Caco-2 (cell line): ENCODE results near the gene NPAS3. TPM values are rescaled to one million over a fixed set of nuclear protein-coding genes. Genes with fewer than 3 reads are reported as not detected.

Source experiments
- BruUV-seq: library from RNA; stranded (reverse); fragments of 400-500 nt; replicated peaks from 2 replicates; lab custom pipeline; 2021; lab: Mats Ljungman, UMichigan
- CTCF ChIA-PET: fragments of 300-600 bp; sonication (Branson Sonifier 250); formaldehyde crosslinking; loops from one replicate; lab custom pipeline; 2022; ENCODE audit warnings: antibody characterized with exemption; lab: Charles Lee
- POLR2A ChIA-PET: fragments of 300-600 bp; sonication (Branson Sonifier 250); formaldehyde crosslinking; loops from one replicate; lab custom pipeline; 2022; ENCODE audit warnings: antibody characterized with exemption; lab: Charles Lee
- DNase-seq, 2 experiments: peaks; one replicate each; pipeline versions ENCODE4 v3.0.0 to v3.0.0-alpha.2; 2020 to 2022
- H3K27me3 ChIP-seq: replicated peaks from 2 replicates; pipeline ENCODE4 v1.6.0; 2011; ENCODE audit warnings: low read length; ENCODE audit not compliant: control insufficient read depth, insufficient read depth
- H3K36me3 ChIP-seq: 2 replicates; pipeline ENCODE4 v1.5.1; 2011; ENCODE audit warnings: low read length; ENCODE audit not compliant: control insufficient read depth, insufficient read depth
- H3K4me1 ChIP-seq: fragments of 250-450 bp; sonication (Bioruptor Pico); 2 replicates; pipeline ENCODE4 v1.5.1; 2020; ENCODE audit warnings: mild to moderate bottlenecking
- H3K4me3 ChIP-seq: 2 replicates; pipeline ENCODE4 v1.5.1; 2011; ENCODE audit warnings: low read depth, mild to moderate bottlenecking, control low read depth, low read length
- H3K9me3 ChIP-seq: fragments of 250-450 bp; sonication (Bioruptor Pico); 2 replicates; pipeline ENCODE4 v1.5.1; 2020; ENCODE audit warnings: mild to moderate bottlenecking, moderate library complexity
- H3K27ac Mint-ChIP-seq: one replicate; pipeline ENCODE4 v1.8.0; 2022; ENCODE audit warnings: mixed read lengths; ENCODE audit not compliant: unreplicated experiment
- H3K27me3 Mint-ChIP-seq: one replicate; pipeline ENCODE4 v1.8.0; 2022; ENCODE audit warnings: mixed read lengths; ENCODE audit not compliant: insufficient read depth, unreplicated experiment
- H3K36me3 Mint-ChIP-seq: one replicate; pipeline ENCODE4 v1.8.0; 2022; ENCODE audit warnings: mild to moderate bottlenecking, mixed read lengths; ENCODE audit not compliant: insufficient read depth, unreplicated experiment
- H3K4me1 Mint-ChIP-seq: one replicate; pipeline ENCODE4 v1.8.0; 2022; ENCODE audit warnings: low read depth, mixed read lengths; ENCODE audit not compliant: unreplicated experiment
- H3K4me3 Mint-ChIP-seq: one replicate; pipeline ENCODE4 v1.8.0; 2022; ENCODE audit warnings: mild to moderate bottlenecking, moderate library complexity, mixed read lengths; ENCODE audit not compliant: unreplicated experiment
- H3K9me3 Mint-ChIP-seq: one replicate; pipeline ENCODE4 v1.8.0; 2022; ENCODE audit warnings: mixed read lengths; ENCODE audit not compliant: unreplicated experiment
- intact Hi-C: fragments of 100-400 bp; cut with micrococcal nuclease; formaldehyde crosslinking; loops from one replicate; pipeline ENCODE4 v1.10.0; 2022; ENCODE audit not compliant: unreplicated experiment
- total RNA-seq: library from RNA; stranded (reverse); gene quantifications from 2 replicates; pipeline ENCODE4 v1.2.3, GENCODE V29; 2022
- TF ChIP-seq, protein P1 (sequence below), 2 experiments: fragments of 200-600 bp in 1 of 2; IDR thresholded peaks; 1 replicate in 1 of 2; 2 replicates in 1 of 2; pipeline versions ENCODE4 v1.5.1 to v1.8.0; 2011 to 2022; ENCODE audit warnings: antibody characterized with exemption in 1 of 2, control low read depth in 1 of 2, inconsistent platforms in 1 of 2, low read depth in 1 of 2, low read length in 1 of 2, mild to moderate bottlenecking in 1 of 2, moderate library complexity in 1 of 2; ENCODE audit not compliant: insufficient read depth in 1 of 2, severe bottlenecking in 1 of 2, unreplicated experiment in 1 of 2

NPAS3 gene
- total RNA-seq, 1 experiment from 2014 or later, result not detected

DNA sequence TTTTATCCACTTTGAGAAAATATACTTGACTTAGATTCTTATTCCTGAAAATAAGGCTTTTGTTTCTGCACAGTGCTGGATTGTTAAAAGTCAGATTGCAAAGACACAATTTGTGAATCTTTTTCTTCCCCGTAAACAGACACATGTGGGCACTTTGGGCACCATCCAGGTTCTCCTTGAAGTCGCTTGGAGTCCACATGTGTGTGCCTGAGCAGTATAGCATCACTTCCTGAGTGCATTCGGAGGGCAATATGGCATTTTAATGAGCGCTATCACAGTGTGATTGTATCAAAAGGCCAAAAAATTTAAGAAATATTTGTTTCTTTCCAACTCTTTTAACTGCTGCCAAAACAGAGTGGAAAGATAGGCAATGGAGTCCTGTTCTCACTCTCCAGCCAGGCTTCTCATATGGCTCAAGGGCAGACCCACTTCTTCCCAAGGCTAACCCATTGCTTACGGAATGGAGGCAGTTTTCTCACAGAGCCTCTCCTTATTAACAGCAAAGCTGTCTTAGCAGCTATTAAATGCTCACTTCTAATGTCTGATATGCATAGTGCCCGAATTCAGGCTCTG lies 615.1 kb downstream of the NPAS3 start:
- intact Hi-C loops, result no loop called here
- H3K27me3 Mint-ChIP-seq, result peaks cover 3% of the 10 kb centered on the region
- no peaks in the 10 kb centered on the region for H3K4me1 ChIP-seq
- no peak overlapping the region for H3K4me3 Mint-ChIP-seq
- CTCF ChIA-PET, result no interaction called here
- TF ChIP-seq, protein P1, sequence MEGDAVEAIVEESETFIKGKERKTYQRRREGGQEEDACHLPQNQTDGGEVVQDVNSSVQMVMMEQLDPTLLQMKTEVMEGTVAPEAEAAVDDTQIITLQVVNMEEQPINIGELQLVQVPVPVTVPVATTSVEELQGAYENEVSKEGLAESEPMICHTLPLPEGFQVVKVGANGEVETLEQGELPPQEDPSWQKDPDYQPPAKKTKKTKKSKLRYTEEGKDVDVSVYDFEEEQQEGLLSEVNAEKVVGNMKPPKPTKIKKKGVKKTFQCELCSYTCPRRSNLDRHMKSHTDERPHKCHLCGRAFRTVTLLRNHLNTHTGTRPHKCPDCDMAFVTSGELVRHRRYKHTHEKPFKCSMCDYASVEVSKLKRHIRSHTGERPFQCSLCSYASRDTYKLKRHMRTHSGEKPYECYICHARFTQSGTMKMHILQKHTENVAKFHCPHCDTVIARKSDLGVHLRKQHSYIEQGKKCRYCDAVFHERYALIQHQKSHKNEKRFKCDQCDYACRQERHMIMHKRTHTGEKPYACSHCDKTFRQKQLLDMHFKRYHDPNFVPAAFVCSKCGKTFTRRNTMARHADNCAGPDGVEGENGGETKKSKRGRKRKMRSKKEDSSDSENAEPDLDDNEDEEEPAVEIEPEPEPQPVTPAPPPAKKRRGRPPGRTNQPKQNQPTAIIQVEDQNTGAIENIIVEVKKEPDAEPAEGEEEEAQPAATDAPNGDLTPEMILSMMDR (IDR thresholded peaks at IDR 0.05; ENCODE audit: insufficient read depth in 1 of 2, low read depth in 1 of 2, low read length in 1 of 2, severe bottlenecking in 1 of 2, unreplicated experiment in 1 of 2), result no peak
- no peaks in the 10 kb centered on the region for H3K27me3 ChIP-seq
- H3K36me3 Mint-ChIP-seq, result no peaks in the 10 kb centered on the region
- POLR2A ChIA-PET, result no interaction called here
- no peak overlapping the region for H3K27ac Mint-ChIP-seq
- no peak overlapping the region for H3K4me3 ChIP-seq
- no peaks in the 10 kb centered on the region for H3K4me1 Mint-ChIP-seq
- no peak for DNase-seq
- no peaks in the 10 kb centered on the region for H3K36me3 ChIP-seq
- H3K9me3 Mint-ChIP-seq, result no peaks in the 10 kb centered on the region
- H3K9me3 ChIP-seq, result no peaks in the 10 kb centered on the region
- BruUV-seq, result no TSS peak

GRCh38 chr14:33554988-33555387 lies 616.3 kb downstream of the NPAS3 start:
- peaks cover 3% of the 10 kb centered on the region for H3K27me3 Mint-ChIP-seq
- H3K27ac Mint-ChIP-seq, result no peak overlapping the region
- no peak overlapping the region for H3K4me3 Mint-ChIP-seq
- ChIA-PET CTCF (no interaction called here), POLR2A (no interaction called here)
- H3K36me3 Mint-ChIP-seq, result no peaks in the 10 kb centered on the region
- Histone ChIP-seq H3K36me3 (no peaks in the 10 kb centered on the region), H3K9me3 (no peaks in the 10 kb centered on the region), H3K27me3 (no peaks in the 10 kb centered on the region), H3K4me1 (no peaks in the 10 kb centered on the region), H3K4me3 (no peak overlapping the region)
- no peak for DNase-seq
- no peaks in the 10 kb centered on the region for H3K4me1 Mint-ChIP-seq
- no peaks in the 10 kb centered on the region for H3K9me3 Mint-ChIP-seq
- no TSS peak for BruUV-seq
- intact Hi-C loops, result no loop called here
- TF ChIP-seq, protein P1 (IDR thresholded peaks at IDR 0.05; ENCODE audit: insufficient read depth in 1 of 2, low read depth in 1 of 2, low read length in 1 of 2, severe bottlenecking in 1 of 2, unreplicated experiment in 1 of 2), result no peak

- Histone ChIP-seq H3K4me1 (no peaks in the 10 kb centered on the region), H3K9me3 (no peaks in the 10 kb centered on the region), H3K4me3 (no peak overlapping the region), H3K36me3 (no peaks in the 10 kb centered on the region), H3K27me3 (no peaks in the 10 kb centered on the region)
- H3K9me3 Mint-ChIP-seq, result no peaks in the 10 kb centered on the region
- ChIA-PET CTCF (no interaction called here), POLR2A (no interaction called here)
- no peak overlapping the region for H3K4me3 Mint-ChIP-seq
- H3K27me3 Mint-ChIP-seq, result peaks cover 3% of the 10 kb centered on the region
- intact Hi-C loops, result no loop called here
- TF ChIP-seq, protein P1 (IDR thresholded peaks at IDR 0.05; ENCODE audit: insufficient read depth in 1 of 2, low read depth in 1 of 2, low read length in 1 of 2, severe bottlenecking in 1 of 2, unreplicated experiment in 1 of 2), result no peak
- DNase-seq, result no peak
- no peaks in the 10 kb centered on the region for H3K36me3 Mint-ChIP-seq
- BruUV-seq, result no TSS peak
- H3K4me1 Mint-ChIP-seq, result no peaks in the 10 kb centered on the region
- no peak overlapping the region for H3K27ac Mint-ChIP-seq
Observed at GRCh38 chr14:33555710-33556350, 617.2 kb downstream of the NPAS3 start.
